ENCODE results near the gene WAPL.

GRCh38 chr10:86385806-86386205 lies 135.8 kb downstream of the WAPL start:
- TF ChIP-seq, protein P1, sequence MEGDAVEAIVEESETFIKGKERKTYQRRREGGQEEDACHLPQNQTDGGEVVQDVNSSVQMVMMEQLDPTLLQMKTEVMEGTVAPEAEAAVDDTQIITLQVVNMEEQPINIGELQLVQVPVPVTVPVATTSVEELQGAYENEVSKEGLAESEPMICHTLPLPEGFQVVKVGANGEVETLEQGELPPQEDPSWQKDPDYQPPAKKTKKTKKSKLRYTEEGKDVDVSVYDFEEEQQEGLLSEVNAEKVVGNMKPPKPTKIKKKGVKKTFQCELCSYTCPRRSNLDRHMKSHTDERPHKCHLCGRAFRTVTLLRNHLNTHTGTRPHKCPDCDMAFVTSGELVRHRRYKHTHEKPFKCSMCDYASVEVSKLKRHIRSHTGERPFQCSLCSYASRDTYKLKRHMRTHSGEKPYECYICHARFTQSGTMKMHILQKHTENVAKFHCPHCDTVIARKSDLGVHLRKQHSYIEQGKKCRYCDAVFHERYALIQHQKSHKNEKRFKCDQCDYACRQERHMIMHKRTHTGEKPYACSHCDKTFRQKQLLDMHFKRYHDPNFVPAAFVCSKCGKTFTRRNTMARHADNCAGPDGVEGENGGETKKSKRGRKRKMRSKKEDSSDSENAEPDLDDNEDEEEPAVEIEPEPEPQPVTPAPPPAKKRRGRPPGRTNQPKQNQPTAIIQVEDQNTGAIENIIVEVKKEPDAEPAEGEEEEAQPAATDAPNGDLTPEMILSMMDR (IDR thresholded peaks at IDR 0.05; ENCODE audit: control extremely low read depth in 1 of 3, insufficient read depth in 1 of 3, low read depth in 1 of 3, low read length in 3 of 3): no peak
- TF ChIP-seq RFX5 (IDR thresholded peaks at IDR 0.05; ENCODE audit: borderline replicate concordance, low read depth, low read length) (no peak), JUND (IDR thresholded peaks at IDR 0.05; ENCODE audit: low read length) (no peak), CHD2 (IDR thresholded peaks at IDR 0.05; ENCODE audit: low read length) (no peak), POLR2A (IDR thresholded peaks at IDR 0.05; ENCODE audit: control extremely low read depth in 1 of 2, low read depth in 2 of 2, low read length in 2 of 2) (no peak)
- TF ChIP-seq, protein P2, sequence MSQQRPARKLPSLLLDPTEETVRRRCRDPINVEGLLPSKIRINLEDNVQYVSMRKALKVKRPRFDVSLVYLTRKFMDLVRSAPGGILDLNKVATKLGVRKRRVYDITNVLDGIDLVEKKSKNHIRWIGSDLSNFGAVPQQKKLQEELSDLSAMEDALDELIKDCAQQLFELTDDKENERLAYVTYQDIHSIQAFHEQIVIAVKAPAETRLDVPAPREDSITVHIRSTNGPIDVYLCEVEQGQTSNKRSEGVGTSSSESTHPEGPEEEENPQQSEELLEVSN (IDR thresholded peaks at IDR 0.05): no peak
- TF ChIP-seq, protein P3, sequence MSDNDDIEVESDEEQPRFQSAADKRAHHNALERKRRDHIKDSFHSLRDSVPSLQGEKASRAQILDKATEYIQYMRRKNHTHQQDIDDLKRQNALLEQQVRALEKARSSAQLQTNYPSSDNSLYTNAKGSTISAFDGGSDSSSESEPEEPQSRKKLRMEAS (IDR thresholded peaks at IDR 0.05): no peak

Data from H1 (cell line).